GM21360 (cell line): Measurements from ENCODE around the gene ANXA2R.
"Not testable (repeated sequence)": the region's sequence is repeated elsewhere in the genome, so short reads cannot be mapped to it uniquely, and the experiment has no call there.

Experiments
- ATAC-seq: cut with Tn5 transposase; IDR thresholded peaks from one replicate; pipeline ENCODE4 v1.9.1; 2021; ENCODE audit warnings: mild to moderate bottlenecking, moderate library complexity; ENCODE audit not compliant: unreplicated experiment

Gene ANXA2R

GRCh38 chr5:43040287-43041098 lies at the start of gene ANXA2R:
Gene ANXA2R, minus strand, starts transcription at chr5:43040319. Its CDS starts 273 bp downstream, at chr5:43040046.
- ATAC-seq: peak; percentile 33

GRCh38 chr5:43086118-43086908 lies 46.2 kb upstream of the ANXA2R start:
- ATAC-seq: not testable (repeated sequence)

GRCh38 chr5:43085453-43085852 lies 45.3 kb upstream of the ANXA2R start:
- no peak for ATAC-seq

GRCh38 chr5:43084468-43084867 lies 44.3 kb upstream of the ANXA2R start:
- not testable (repeated sequence) for ATAC-seq

GRCh38 chr5:43081345-43081744 lies 41.2 kb upstream of the ANXA2R start:
- ATAC-seq: not testable (repeated sequence)

- ATAC-seq: no peak
Measured at GRCh38 chr5:43078956-43079355, 38.8 kb upstream of the ANXA2R start.

- not testable (repeated sequence) for ATAC-seq
Measured at GRCh38 chr5:43077446-43078191, 37.5 kb upstream of the ANXA2R start.

- ATAC-seq: no peak
Measured at GRCh38 chr5:43075319-43076293, 35.5 kb upstream of the ANXA2R start.

GRCh38 chr5:43074987-43075318 lies 34.8 kb upstream of the ANXA2R start:
- ATAC-seq: no peak

GRCh38 chr5:43073597-43074546 lies 33.8 kb upstream of the ANXA2R start:
- no peak for ATAC-seq

GRCh38 chr5:43069401-43069720 lies 29.2 kb upstream of the ANXA2R start:
- ATAC-seq: not testable (repeated sequence)

GRCh38 chr5:43068037-43068436 lies 27.9 kb upstream of the ANXA2R start:
- no peak for ATAC-seq

GRCh38 chr5:43066799-43067741 lies 27.0 kb upstream of the ANXA2R start:
- ATAC-seq: peak; percentile 40

GRCh38 chr5:43065948-43066798 lies 26.1 kb upstream of the ANXA2R start:
- peak; percentile 33 for ATAC-seq

GRCh38 chr5:43065387-43065947 lies 25.3 kb upstream of the ANXA2R start:
- no peak for ATAC-seq

GRCh38 chr5:43063721-43064171 lies 23.6 kb upstream of the ANXA2R start:
- no peak for ATAC-seq
